ENCODE data around the gene APBA2.

The APBA2 gene

DNA sequence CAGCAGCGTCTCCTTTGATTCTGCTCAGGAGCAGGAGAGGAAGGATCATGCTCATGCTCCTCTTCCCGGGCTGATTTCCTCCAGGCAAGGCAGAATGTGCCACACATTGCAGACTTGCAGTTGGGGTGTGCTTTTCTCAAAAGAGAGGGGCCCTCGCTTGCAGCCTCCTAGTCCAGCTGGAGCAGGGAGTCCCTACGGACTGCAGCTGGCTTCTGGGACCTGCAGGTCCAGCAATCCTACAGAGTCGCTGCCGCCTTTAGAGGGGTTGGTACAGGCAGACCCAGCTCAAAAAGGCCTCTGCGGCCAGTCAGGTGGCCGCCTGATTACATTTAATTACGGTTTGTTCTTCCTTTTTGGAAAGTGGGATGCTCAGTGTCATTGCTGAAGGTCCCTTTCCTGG lies 210.0 kb downstream of the APBA2 start:
- TF ChIP-seq, protein P1, sequence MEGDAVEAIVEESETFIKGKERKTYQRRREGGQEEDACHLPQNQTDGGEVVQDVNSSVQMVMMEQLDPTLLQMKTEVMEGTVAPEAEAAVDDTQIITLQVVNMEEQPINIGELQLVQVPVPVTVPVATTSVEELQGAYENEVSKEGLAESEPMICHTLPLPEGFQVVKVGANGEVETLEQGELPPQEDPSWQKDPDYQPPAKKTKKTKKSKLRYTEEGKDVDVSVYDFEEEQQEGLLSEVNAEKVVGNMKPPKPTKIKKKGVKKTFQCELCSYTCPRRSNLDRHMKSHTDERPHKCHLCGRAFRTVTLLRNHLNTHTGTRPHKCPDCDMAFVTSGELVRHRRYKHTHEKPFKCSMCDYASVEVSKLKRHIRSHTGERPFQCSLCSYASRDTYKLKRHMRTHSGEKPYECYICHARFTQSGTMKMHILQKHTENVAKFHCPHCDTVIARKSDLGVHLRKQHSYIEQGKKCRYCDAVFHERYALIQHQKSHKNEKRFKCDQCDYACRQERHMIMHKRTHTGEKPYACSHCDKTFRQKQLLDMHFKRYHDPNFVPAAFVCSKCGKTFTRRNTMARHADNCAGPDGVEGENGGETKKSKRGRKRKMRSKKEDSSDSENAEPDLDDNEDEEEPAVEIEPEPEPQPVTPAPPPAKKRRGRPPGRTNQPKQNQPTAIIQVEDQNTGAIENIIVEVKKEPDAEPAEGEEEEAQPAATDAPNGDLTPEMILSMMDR (IDR thresholded peaks at IDR 0.05; ENCODE audit: insufficient read depth, missing control alignments), result no peak
- FAIRE-seq, result no peak
- DNase-seq (ENCODE audit: insufficient read length, low spot score), result no peak

DNA sequence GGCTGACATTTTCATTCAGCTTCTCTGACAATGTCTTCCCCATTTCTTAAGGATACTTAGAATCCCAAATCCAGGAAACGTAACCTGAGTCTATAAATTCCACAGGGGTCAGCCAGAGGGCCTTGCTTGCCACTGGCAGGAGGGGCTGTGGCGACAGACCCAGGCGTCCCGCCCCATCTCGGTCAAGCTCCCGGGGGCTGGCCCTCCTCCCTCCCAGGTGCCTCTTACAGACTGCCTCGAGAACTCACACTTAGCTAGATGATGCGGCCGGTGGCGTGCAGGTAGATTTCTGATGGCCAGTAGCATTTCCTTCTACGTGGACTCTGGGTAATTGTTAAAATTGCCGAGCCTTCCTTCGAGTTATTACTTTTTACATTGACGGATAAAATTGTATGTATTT lies 211.4 kb downstream of the APBA2 start:
- DNase-seq (ENCODE audit: insufficient read length, low spot score) (no peak), FAIRE-seq (no peak)
- TF ChIP-seq, protein P1 (IDR thresholded peaks at IDR 0.05; ENCODE audit: insufficient read depth, missing control alignments), result no peak

DNA sequence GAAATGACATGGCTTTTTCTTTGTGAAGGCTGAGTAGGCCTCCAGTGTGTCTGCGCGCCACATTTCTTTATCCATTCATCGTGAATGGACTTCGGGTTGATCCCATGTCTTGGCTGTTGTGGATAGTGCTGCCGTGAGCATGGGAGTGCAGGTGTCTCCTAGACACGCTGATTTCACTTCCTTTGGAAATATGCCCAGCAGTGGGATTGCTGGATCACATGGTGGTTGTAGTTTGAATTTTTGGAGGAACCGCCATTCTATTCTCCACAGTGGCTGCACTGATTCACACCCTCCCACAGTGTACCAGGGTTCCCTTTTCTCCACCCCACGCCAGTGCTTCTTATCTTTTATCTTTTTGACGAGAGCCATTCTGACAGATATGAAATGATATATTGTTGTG lies 212.2 kb downstream of the APBA2 start:
- DNase-seq (ENCODE audit: insufficient read length, low spot score), result no peak
- TF ChIP-seq, protein P1 (IDR thresholded peaks at IDR 0.05; ENCODE audit: insufficient read depth, missing control alignments), result no peak
- FAIRE-seq, result no peak

DNA sequence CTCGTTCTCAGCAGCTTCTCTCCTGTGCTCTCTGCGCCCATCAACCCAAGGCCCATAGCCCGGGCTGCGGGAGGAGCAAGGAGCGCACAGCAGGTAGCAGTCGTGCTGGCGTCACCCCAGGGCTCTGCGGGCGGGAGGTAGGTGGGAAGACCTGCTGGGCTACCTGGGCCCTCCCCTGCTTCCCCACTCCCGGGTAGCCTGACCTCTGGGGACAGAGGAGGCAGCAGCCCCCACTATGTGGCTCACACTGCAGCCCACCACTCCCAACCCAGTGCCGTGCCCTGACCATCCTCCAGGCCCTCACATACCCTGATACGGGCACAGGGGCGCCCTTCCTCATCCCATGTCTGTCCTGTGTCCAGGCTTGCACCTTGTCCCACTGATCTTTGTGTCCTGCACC lies 212.9 kb downstream of the APBA2 start:
- no peak for DNase-seq (ENCODE audit: insufficient read length, low spot score)
- no peak for FAIRE-seq
- TF ChIP-seq, protein P1 (IDR thresholded peaks at IDR 0.05; ENCODE audit: insufficient read depth, missing control alignments), result no peak

DNA sequence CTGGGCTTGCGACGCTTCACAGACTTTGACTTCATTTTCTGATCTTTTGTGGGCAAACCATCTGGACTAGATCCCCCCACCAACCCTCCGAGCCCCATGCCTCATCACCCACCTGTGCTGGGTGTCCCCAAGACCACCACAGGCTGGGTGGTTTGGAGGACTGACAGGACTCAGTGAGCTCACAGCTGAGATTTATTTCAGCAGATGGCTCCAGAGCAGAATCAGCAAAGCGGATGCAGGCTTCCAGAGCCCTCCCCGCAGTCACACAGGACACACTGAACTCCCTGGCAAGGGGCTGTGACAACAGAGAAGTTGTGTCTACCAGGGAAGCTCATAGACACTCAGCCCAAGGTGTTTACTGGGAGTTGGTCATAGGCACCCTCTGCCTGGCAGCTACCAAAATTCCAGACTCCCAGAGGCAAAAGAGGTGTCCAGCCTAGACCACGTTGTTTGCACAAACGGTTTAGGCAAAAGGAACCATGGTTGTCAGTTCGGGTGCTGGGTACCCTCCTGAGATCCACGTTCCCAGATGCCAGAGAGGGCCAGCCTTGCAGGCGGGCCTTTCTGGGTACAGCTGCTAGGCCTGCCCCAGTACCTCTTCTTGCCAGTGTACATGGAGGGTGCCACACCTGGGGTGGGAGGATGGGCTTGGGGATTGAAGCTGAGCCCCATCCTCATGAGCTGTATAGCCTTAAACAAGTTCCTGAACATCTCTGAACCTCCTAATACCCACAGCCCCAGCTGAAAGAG lies 213.5 kb downstream of the APBA2 start:
- no peak for DNase-seq (ENCODE audit: insufficient read length, low spot score)
- TF ChIP-seq, protein P1 (IDR thresholded peaks at IDR 0.05; ENCODE audit: insufficient read depth, missing control alignments), result no peak
- no peak for FAIRE-seq

DNA sequence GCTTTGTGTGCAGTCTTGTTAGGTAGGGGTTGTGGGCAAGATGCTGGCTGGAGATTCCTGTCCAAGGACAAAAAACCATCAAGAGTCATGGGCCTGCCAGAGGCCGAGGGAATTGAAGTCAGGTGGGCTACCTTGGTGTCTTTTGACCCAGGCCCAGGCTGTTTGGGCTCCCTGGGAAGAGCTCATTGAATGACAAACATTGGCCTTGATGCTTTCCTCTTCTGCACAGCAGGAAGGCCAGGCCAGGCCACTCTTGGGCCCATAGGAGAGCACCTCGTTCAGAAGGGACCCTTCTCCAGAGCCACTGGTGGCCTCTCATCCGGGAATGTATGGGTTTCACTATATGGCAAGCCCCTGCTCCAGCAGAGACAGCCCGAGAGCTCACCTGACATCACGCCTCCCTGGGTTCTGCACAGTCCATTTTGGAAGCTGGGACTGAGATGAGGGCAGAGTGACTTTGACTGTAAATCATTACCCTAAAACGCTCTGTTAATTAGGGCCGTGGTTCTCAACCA lies 214.8 kb downstream of the APBA2 start:
- TF ChIP-seq, protein P1 (IDR thresholded peaks at IDR 0.05; ENCODE audit: insufficient read depth, missing control alignments), result no peak
- no peak for DNase-seq (ENCODE audit: insufficient read length, low spot score)
- no peak for FAIRE-seq

DNA sequence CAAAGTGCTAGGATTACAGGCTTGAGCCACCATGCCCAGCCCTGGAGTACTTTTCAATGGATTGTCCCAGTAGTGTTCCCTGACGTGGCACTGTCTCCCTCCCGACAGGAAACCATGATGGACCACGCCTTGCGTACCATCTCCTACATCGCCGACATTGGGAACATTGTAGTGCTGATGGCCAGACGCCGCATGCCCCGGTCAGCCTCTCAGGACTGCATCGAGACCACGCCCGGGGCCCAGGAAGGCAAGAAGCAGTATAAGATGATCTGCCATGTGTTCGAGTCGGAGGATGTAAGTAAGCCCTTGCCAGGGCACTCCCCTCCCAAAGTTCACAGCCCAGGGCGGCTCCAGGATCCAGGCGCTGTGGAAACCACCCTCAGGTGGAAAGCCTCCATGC lies 215.7 kb downstream of the APBA2 start:
- TF ChIP-seq, protein P1 (IDR thresholded peaks at IDR 0.05; ENCODE audit: insufficient read depth, missing control alignments), result no peak
- no peak for DNase-seq (ENCODE audit: insufficient read length, low spot score)
- FAIRE-seq, result no peak
